Fibroblast of mammary gland (primary cell): ENCODE data around the gene CHAT.

Experiments
- DNase-seq: peaks from one replicate; pipeline ENCODE4 v3.0.0-alpha.2; 2010; ENCODE audit warnings: low read depth
- H3K4me3 ChIP-seq: 2 replicates; pipeline ENCODE4 v1.5.1; 2011; ENCODE audit warnings: low read depth, mild to moderate bottlenecking, low read length, moderate library complexity; ENCODE audit not compliant: control insufficient read depth
- TF ChIP-seq, protein P1 (sequence below): conservative IDR thresholded peaks from 2 replicates; pipeline ENCODE4 v1.5.1; 2011; ENCODE audit warnings: low read depth, low read length, inconsistent platforms; ENCODE audit not compliant: control insufficient read depth, insufficient read depth

The CHAT gene

GRCh38 chr10:49572594-49573114 lies 41.2 kb upstream of the CHAT start:
- no peak for DNase-seq
- no peak overlapping the region for H3K4me3 ChIP-seq
- TF ChIP-seq, protein P1, sequence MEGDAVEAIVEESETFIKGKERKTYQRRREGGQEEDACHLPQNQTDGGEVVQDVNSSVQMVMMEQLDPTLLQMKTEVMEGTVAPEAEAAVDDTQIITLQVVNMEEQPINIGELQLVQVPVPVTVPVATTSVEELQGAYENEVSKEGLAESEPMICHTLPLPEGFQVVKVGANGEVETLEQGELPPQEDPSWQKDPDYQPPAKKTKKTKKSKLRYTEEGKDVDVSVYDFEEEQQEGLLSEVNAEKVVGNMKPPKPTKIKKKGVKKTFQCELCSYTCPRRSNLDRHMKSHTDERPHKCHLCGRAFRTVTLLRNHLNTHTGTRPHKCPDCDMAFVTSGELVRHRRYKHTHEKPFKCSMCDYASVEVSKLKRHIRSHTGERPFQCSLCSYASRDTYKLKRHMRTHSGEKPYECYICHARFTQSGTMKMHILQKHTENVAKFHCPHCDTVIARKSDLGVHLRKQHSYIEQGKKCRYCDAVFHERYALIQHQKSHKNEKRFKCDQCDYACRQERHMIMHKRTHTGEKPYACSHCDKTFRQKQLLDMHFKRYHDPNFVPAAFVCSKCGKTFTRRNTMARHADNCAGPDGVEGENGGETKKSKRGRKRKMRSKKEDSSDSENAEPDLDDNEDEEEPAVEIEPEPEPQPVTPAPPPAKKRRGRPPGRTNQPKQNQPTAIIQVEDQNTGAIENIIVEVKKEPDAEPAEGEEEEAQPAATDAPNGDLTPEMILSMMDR: no peak

DNA sequence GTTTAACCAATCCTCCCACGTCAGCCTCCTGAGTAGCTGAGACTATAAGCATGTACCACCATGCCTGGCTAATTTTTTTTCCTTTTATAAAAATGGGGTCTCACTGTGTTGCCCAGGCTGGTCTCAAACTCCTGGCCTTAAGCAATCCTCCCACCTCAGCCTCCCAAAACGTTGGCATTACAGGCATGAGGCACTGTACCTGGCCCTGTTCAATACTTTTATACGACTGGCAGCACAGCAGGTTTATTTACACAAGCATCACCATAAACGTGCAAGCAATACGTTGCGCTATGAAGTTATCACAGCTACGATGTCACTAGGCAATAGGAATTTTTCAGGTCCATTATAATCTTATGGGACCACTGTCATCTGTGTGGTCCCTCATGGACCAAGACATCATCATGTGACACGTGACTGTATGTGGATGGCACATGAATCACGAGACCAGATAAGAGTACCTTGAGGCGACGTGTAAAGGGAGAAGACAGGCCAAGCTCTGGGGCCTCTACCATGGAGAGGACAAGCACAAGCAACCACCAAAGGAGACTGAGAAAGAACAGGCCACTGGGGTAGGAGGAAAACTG lies 38.3 kb upstream of the CHAT start:
- no peak overlapping the region for H3K4me3 ChIP-seq
- DNase-seq: no peak
- TF ChIP-seq, protein P1: no peak

- TF ChIP-seq, protein P1: no peak
- DNase-seq: no peak
- H3K4me3 ChIP-seq: no peak overlapping the region
These were observed 36.5 kb upstream of the CHAT start for GRCh38 chr10:49577182-49577925.

DNA sequence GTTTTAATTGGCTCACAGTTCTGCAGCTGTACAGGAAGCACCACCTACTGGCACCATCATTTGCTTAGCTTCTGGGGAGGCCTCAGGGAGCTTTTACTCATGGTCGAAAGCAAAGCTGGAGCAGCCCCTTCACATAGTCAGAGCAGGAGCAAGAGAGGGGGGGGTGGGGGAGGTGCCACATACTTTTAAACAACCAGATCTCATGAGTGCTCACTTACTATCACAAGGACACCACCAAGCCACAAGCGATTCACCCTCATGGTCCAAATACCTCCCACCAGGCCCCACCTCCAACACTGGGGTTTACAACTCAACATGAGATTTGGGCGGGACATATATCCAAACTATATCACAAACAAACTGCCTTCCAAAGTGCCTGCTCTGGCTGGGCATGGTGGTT lies 35.4 kb upstream of the CHAT start:
- H3K4me3 ChIP-seq: no peak overlapping the region
- no peak for DNase-seq
- TF ChIP-seq, protein P1: no peak

DNA sequence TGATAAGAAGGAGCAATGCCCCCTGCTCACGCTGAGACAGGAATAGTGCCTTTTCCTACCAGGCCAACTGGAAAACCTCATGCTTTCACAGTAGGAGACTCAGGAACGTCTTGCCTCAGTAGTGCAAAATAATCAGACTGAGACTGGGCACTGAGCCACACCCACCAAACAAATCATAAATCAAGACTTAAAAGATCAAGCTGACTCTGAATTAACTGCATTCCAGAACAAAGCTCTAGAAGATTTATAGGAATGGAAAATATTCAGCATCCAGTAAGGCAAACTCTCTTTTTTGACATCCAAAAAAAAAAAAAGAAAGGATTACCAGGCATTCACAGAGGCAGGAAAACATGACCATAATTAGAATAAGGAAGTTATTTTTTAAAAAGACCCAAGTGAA lies 34.2 kb upstream of the CHAT start:
- TF ChIP-seq, protein P1: no peak
- no peak for DNase-seq
- H3K4me3 ChIP-seq: no peak overlapping the region

DNA sequence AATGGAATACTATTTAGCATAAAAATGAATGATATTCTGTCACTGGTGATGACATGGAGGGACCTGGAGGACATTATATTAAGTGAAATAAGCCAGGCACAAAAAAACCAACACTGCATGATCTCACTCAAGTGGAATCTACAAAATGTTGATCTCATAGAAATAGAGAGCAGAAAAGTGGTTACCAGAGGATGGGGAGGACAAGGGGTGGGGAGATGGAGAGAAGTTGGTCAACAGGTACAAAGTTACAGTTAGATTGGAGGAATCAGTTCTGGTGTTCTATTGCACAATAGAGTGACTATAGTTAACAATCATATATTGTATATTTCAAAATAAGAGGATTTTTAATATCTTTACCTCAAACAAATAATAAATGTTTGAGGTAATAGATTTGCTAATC lies 28.4 kb upstream of the CHAT start:
- H3K4me3 ChIP-seq: no peak overlapping the region
- DNase-seq: no peak
- TF ChIP-seq, protein P1: no peak
